Activated CD8-positive, alpha-beta T cell treated with anti-CD3 and anti-CD28 coated beads for 36 hours (primary cell): ENCODE data around the gene TREH. TPM values are rescaled to one million over a fixed set of nuclear protein-coding genes. Genes with fewer than 3 reads are reported as not detected.
"Not testable (repeated sequence)": the region's sequence is repeated elsewhere in the genome, so short reads cannot be mapped to it uniquely, and the experiment has no call there.

Experiments
- ATAC-seq: fragments of 200-7000 bp; cut with Tn5 transposase; one replicate; pipeline ENCODE4 v1.10.0; 2021; ENCODE audit warnings: mild to moderate bottlenecking, moderate library complexity
- CTCF ChIA-PET: fragments of 350-600 bp; sonication (Branson Sonifier 250); formaldehyde crosslinking; loops from one replicate; lab custom pipeline; 2021; ENCODE audit warnings: antibody characterized with exemption; lab: Charles Lee
- POLR2A ChIA-PET: fragments of 350-600 bp; sonication (Branson Sonifier 250); formaldehyde crosslinking; loops from one replicate; lab custom pipeline; 2021; ENCODE audit warnings: antibody characterized with exemption; lab: Charles Lee
- DNase-seq: peaks from one replicate; pipeline ENCODE4 v3.0.0-alpha.2; 2020
- H3K27ac Mint-ChIP-seq: one replicate; pipeline ENCODE4 v1.8.0; 2021; ENCODE audit warnings: mild to moderate bottlenecking, mixed read lengths
- H3K27me3 Mint-ChIP-seq: one replicate; pipeline ENCODE4 v1.8.0; 2021; ENCODE audit warnings: mixed read lengths
- H3K36me3 Mint-ChIP-seq: one replicate; pipeline ENCODE4 v1.8.0; 2021; ENCODE audit warnings: low read depth, mixed read lengths
- H3K4me1 Mint-ChIP-seq: one replicate; pipeline ENCODE4 v1.8.0; 2021; ENCODE audit warnings: low read depth, mixed read lengths
- H3K4me3 Mint-ChIP-seq: one replicate; pipeline ENCODE4 v1.8.0; 2021; ENCODE audit warnings: mild to moderate bottlenecking, moderate library complexity, mixed read lengths
- H3K9me3 Mint-ChIP-seq: one replicate; pipeline ENCODE4 v1.8.0; 2021; ENCODE audit warnings: mixed read lengths
- CTCF ChIP-seq: fragments of 200-600 bp; IDR thresholded peaks from one replicate; pipeline ENCODE4 v1.8.0; 2022; ENCODE audit warnings: antibody characterized with exemption, mild to moderate bottlenecking
- intact Hi-C: fragments of 100-400 bp; cut with micrococcal nuclease; formaldehyde crosslinking; loops from one replicate; pipeline ENCODE4 v1.10.0; 2022
- total RNA-seq, 2 experiments: library from RNA; stranded (reverse); gene quantifications; one replicate each; pipeline ENCODE4 v1.2.3, GENCODE V29; 2021

TREH gene
- total RNA-seq, 2 experiments from 2014 or later, result not detected

- peaks cover 2% of the 10 kb centered on the region for H3K27me3 Mint-ChIP-seq
- no peaks in the 10 kb centered on the region for H3K9me3 Mint-ChIP-seq
- no peak overlapping the region for H3K27ac Mint-ChIP-seq
- ATAC-seq, result no peak
- no peaks in the 10 kb centered on the region for H3K36me3 Mint-ChIP-seq
- no peak for TF ChIP-seq CTCF
- ChIA-PET POLR2A (interaction anchor here (1.5 kb wide), 1 partner anchor 9 kb away, joined by 3 read pairs; no protein-coding TSS in a partner anchor), CTCF (no interaction called here)
- H3K4me1 Mint-ChIP-seq, result peaks cover 7% of the 10 kb centered on the region
- intact Hi-C loops, result no loop called here
- no peak for DNase-seq
- H3K4me3 Mint-ChIP-seq, result no peak overlapping the region
Observed at GRCh38 chr11:118615282-118615975, 64.0 kb downstream of the TREH start.

GRCh38 chr11:118614511-118614910 lies 64.9 kb downstream of the TREH start:
- no peak for TF ChIP-seq CTCF
- ChIA-PET POLR2A (interaction anchor here (1.5 kb wide), 1 partner anchor 8 kb away, joined by 3 read pairs; no protein-coding TSS in a partner anchor), CTCF (interaction anchor here (1.9 to 11.5 kb wide), 3 partner anchors 10 to 21 kb away, joined by 6 to 177 read pairs (median 45); no protein-coding TSS in a partner anchor)
- ATAC-seq, result no peak
- intact Hi-C loops, result no loop called here
- no peaks in the 10 kb centered on the region for H3K9me3 Mint-ChIP-seq
- no peak for DNase-seq
- no peak overlapping the region for H3K27ac Mint-ChIP-seq
- no peaks in the 10 kb centered on the region for H3K36me3 Mint-ChIP-seq
- H3K27me3 Mint-ChIP-seq, result peaks cover 3% of the 10 kb centered on the region
- peaks cover 9% of the 10 kb centered on the region for H3K4me1 Mint-ChIP-seq
- H3K4me3 Mint-ChIP-seq, result no peak overlapping the region

- TF ChIP-seq CTCF, result no peak
- POLR2A ChIA-PET, result interaction anchor here (0.5 to 1.8 kb wide), 5 partner anchors 11 to 389 kb away, joined by 3 to 8 read pairs (median 3); no protein-coding TSS in a partner anchor
- DNase-seq, result no peak
- intact Hi-C loops, result no loop called here
- ATAC-seq, result no peak
- Mint-ChIP-seq H3K4me3 (no peak overlapping the region), H3K36me3 (no peaks in the 10 kb centered on the region), H3K27ac (no peak overlapping the region), H3K4me1 (peaks cover 20% of the 10 kb centered on the region), H3K9me3 (no peaks in the 10 kb centered on the region), H3K27me3 (peaks cover 12% of the 10 kb centered on the region)
- CTCF ChIA-PET, result interaction anchor here (0.7 to 11.5 kb wide), 8 partner anchors 10 to 82 kb away, joined by 3 to 177 read pairs (median 4); no protein-coding TSS in a partner anchor
Observed at GRCh38 chr11:118612378-118612777, 67.1 kb downstream of the TREH start.

GRCh38 chr11:118611433-118611795 lies 68.0 kb downstream of the TREH start:
- intact Hi-C loops, ATAC-seq, H3K27ac Mint-ChIP-seq, H3K36me3 Mint-ChIP-seq, H3K9me3 Mint-ChIP-seq, DNase-seq: not testable (repeated sequence)
- H3K4me1 Mint-ChIP-seq, result peaks cover 20% of the 10 kb centered on the region
- peaks cover 12% of the 10 kb centered on the region for H3K27me3 Mint-ChIP-seq
- POLR2A ChIA-PET, result interaction anchor here (1.8 kb wide), 1 partner anchor 38 kb away, joined by 8 read pairs; no protein-coding TSS in a partner anchor
- CTCF ChIA-PET, result interaction anchor here (1.0 to 11.5 kb wide), 8 partner anchors 9 to 81 kb away, joined by 3 to 177 read pairs (median 6); no protein-coding TSS in a partner anchor
- peak overlapping the region; percentile 73 for H3K4me3 Mint-ChIP-seq

- intact Hi-C loops, result no loop called here
- H3K27me3 Mint-ChIP-seq, result peaks cover 12% of the 10 kb centered on the region
Observed at GRCh38 chr11:118610773-118611432, 68.5 kb downstream of the TREH start.

More at GRCh38 chr11:118610773-118611432, 68.5 kb downstream of the TREH start:
- H3K36me3 Mint-ChIP-seq, result no peaks in the 10 kb centered on the region
- ATAC-seq, result peak; percentile 67
- peak overlapping the region; percentile 73 for H3K4me3 Mint-ChIP-seq
- DNase-seq, result peak; percentile 93
- peaks cover 20% of the 10 kb centered on the region for H3K4me1 Mint-ChIP-seq
- no peak overlapping the region for H3K27ac Mint-ChIP-seq
- CTCF ChIA-PET, result interaction anchor here (1.0 to 11.5 kb wide), 8 partner anchors 8 to 81 kb away, joined by 3 to 177 read pairs (median 6); no protein-coding TSS in a partner anchor
- POLR2A ChIA-PET, result interaction anchor here (0.6 kb wide), 1 partner anchor 12 kb away, joined by 3 read pairs; no protein-coding TSS in a partner anchor
- TF ChIP-seq CTCF, result peak; percentile 95
- no peaks in the 10 kb centered on the region for H3K9me3 Mint-ChIP-seq
